ENCODE results near the gene AKIRIN2. TPM values are rescaled to one million over a fixed set of nuclear protein-coding genes. Genes with fewer than 3 reads are reported as not detected.

Gene AKIRIN2
- total RNA-seq, 2 experiments from 2014 or later = 43.4 to 46.4 TPM

DNA sequence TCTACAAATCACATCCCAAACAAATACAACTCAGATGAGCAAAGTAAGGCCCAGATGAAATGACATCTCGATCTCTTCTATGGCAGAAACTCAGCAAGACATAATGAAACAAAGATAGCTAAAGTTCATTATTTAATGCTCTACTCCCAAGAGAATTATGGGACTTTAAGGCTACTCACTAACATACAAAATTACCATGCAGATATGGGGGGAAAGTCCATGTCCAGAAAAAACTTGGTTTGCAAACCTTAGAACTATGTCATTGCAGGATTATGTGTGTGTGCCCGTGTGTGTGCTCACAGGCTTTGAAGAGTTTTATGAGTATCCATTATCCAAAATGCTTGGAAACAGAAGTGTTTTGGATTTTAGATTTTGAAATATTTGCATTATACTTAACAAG is 34.0 kb downstream of the AKIRIN2 start:
- ChIA-PET POLR2A (no interaction called here), CTCF (no interaction called here)

GRCh38 chr6:87667032-87667431 is 35.0 kb downstream of the AKIRIN2 start:
- ChIA-PET POLR2A (no interaction called here), CTCF (no interaction called here)

- POLR2A ChIA-PET = no interaction called here
- CTCF ChIA-PET = no interaction called here
Measured at GRCh38 chr6:87664921-87665485, 37.0 kb downstream of the AKIRIN2 start.

DNA sequence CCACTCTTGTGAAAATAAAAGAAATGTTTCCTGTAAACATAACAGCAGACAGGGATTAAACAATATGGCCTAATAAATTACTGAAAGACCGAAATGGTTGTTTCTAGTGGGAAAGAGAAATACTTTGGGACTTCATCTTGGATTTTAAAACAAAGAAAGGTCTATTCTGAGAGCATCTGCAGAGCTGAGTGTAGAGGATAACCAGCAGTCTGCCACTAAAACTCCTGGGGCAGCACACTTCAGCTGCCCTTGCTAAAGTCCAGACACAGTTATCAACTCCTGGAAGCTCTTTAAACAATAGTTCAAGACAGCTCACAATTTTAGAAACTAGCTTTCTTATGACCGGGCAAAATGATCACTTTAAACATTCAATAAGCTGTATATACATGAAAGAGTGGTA is 38.6 kb downstream of the AKIRIN2 start:
- ChIA-PET CTCF (interaction anchor here (0.6 to 1.3 kb wide), 2 partner anchors 11 to 21 kb away, joined by 4 to 6 read pairs; no protein-coding TSS in a partner anchor), POLR2A (no interaction called here)

DNA sequence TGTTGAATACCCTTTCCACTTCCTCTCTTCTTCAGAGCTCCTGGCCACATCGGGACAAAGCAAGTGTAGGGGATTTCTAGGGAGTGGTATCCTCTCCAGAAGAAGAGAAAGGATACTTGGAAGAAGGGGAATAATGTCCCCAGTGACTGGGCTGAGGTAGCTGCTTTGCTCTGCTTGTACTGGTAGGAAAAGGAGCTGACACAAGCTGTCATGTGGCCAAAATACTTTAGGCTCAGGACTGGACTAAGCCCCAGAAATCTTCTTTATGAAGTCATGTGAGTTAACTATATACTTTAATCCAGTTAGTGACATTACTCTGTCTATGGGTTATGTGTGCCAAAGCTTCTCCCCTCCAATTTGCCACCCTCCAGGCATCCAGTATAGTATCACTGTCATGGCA is 40.5 kb downstream of the AKIRIN2 start:
- ChIA-PET CTCF (no interaction called here), POLR2A (no interaction called here)

- ChIA-PET CTCF (no interaction called here), POLR2A (no interaction called here)
Measured at GRCh38 chr6:87661016-87661415, 41.0 kb downstream of the AKIRIN2 start.

DNA sequence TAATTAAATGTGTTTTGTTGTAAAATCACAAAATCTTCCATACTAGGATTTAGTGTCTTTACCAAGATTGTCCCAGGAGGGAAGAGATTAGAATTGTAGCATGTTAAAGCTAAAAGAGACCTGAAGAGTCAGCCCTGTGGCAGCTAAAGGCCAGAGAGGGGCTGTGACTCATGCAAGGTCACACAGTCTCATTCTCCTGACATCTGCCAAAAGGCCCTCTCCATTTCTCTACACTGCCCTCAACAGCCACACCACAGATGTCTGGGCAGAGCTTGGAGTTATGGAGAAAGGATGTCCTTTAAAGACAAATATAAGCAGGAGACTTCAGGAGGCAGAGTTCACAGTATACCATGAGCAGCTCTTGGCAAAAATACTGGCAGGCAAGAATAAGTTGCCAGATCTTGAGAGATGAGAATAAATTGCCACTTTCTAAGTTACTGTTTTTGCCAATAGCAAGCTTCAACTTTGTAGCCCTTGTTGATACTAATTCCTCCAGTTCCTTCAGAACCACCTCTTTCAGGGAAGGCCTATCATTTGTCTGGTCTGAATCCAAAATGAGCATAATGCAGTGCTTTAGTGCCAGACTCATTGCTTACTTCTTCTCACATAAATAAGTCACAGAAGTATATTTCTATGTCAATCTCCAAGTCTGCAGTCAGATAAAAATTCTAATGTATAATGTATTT is 41.7 kb downstream of the AKIRIN2 start:
- ChIA-PET POLR2A (no interaction called here), CTCF (interaction anchor here (0.8 kb wide), 1 partner anchor 137 kb away, joined by 3 read pairs; no protein-coding TSS in a partner anchor)

- POLR2A ChIA-PET = no interaction called here
- CTCF ChIA-PET = interaction anchor here (0.7 kb wide), 1 partner anchor 1786 kb away, joined by 3 read pairs; no protein-coding TSS in a partner anchor
Measured at GRCh38 chr6:87658516-87658915, 43.5 kb downstream of the AKIRIN2 start.

DNA sequence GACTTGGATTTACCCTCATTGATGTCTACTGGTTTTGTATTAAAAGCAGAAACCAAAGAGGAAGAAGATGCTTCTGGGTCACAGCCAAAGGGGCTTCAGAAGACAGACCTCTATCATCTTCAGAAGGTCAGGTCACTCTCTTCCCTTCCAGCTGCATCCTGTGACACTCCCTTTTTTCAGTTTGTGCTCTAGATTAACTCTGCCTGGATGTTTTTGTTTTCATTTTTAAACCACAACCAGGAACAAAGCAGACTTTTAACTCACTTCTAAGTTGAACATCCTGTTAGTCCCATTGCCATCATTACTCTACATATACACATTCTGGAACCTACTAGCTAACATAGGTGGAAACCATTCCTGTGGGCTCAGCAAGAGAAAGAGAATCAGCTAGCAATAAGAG is 45.2 kb downstream of the AKIRIN2 start:
- CTCF ChIA-PET = interaction anchor here (1.0 kb wide), 1 partner anchor 147 kb away, joined by 4 read pairs; no protein-coding TSS in a partner anchor
- POLR2A ChIA-PET = interaction anchor here (0.7 kb wide), 1 partner anchor 74 kb away, joined by 5 read pairs; no protein-coding TSS in a partner anchor

GRCh38 chr6:87655824-87656223 is 46.2 kb downstream of the AKIRIN2 start:
- POLR2A ChIA-PET = no interaction called here
- CTCF ChIA-PET = interaction anchor here (1.0 kb wide), 1 partner anchor 148 kb away, joined by 4 read pairs; no protein-coding TSS in a partner anchor

DNA sequence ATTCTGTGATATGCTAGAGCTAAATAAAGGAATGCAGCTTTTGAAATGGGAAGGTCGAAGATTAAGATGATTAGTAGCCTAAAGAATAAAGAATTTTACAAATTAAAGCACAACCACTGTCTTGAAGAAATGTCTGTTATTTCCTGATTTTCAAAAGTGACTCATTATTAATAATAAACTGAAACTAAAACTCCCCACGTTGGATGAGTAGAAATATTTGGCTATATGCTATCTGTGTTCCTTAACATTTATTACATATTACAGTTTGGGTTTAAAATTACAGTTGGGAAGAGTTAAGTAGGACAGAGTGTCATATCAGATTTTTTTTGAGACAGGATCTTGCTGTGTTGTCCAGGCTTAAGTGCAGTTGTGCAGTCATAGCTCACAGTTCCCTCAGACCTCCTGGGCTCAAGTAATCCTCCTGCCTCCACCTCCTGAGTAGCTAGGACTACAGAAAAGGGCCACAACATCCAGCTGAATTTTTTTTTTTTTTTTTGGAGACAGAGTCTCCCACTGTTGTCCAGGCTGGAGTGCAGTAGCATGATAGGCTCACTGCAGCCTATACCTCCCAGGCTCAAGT is 47.1 kb downstream of the AKIRIN2 start:
- CTCF ChIA-PET = interaction anchor here (0.5 kb wide), 1 partner anchor 12 kb away, joined by 4 read pairs; no protein-coding TSS in a partner anchor
- POLR2A ChIA-PET = interaction anchor here (0.5 kb wide), 1 partner anchor 1555 kb away, joined by 6 read pairs; no protein-coding TSS in a partner anchor

GRCh38 chr6:87654122-87654521 is 47.9 kb downstream of the AKIRIN2 start:
- POLR2A ChIA-PET = interaction anchor here (0.5 kb wide), 1 partner anchor 1556 kb away, joined by 6 read pairs; no protein-coding TSS in a partner anchor
- CTCF ChIA-PET = no interaction called here

GRCh38 chr6:87653074-87653962 is 48.7 kb downstream of the AKIRIN2 start:
- ChIA-PET CTCF (no interaction called here), POLR2A (no interaction called here)

GRCh38 chr6:87645080-87645479 is 57.0 kb downstream of the AKIRIN2 start:
- CTCF ChIA-PET = no interaction called here
- POLR2A ChIA-PET = interaction anchor here (0.6 kb wide), 1 partner anchor 57 kb away, joined by 4 read pairs; the partner anchor contains the start of gene AKIRIN2

GRCh38 chr6:87641065-87641692 is 60.9 kb downstream of the AKIRIN2 start:
- ChIA-PET CTCF (no interaction called here), POLR2A (no interaction called here)

DNA sequence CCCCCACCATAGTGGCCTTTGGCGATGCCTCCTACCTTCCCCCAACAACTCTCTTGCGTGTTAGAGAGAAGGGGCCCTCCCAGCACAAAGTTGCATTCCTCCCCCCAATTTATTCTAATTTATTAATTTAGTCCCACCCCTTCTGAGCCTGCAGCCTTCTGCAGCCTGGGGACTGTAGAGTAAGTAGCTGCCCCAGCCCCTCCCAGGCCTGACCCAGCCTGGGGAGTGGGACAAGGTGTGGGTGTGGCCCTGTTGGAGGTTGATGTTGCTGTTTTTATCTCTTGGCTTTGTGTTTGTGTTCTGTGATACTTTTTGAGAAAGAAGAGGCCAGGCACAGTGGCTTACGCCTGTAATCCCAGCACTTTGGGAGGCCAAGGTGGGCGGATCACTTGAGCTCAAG is 62.7 kb downstream of the AKIRIN2 start:
- ChIA-PET CTCF (no interaction called here), POLR2A (interaction anchor here (0.6 kb wide), 1 partner anchor 158 kb away, joined by 3 read pairs; no protein-coding TSS in a partner anchor)

DNA sequence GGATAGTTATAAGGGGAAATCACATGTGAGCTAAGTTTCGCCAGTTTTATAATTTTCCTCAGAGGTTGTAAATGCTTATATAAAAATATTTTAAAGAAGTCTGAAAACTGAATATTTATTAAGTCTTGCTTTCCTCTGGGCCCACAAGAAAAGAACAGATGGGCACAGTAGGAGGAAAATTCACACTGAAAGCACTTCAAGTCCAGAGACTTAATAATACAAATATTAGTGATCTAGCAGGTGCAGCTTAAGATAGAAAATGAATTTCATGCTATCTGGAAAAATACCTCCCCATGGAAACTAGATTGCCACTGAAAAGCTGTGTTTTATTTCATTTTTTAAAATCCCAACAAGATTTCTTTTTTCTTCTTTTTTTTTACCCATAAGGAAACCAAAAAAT is 64.9 kb downstream of the AKIRIN2 start:
- POLR2A ChIA-PET = no interaction called here
- CTCF ChIA-PET = no interaction called here

- ChIA-PET CTCF (no interaction called here), POLR2A (no interaction called here)
Measured at GRCh38 chr6:87636315-87636714, 65.7 kb downstream of the AKIRIN2 start.

GRCh38 chr6:87633851-87634250 is 68.2 kb downstream of the AKIRIN2 start:
- POLR2A ChIA-PET = no interaction called here
- CTCF ChIA-PET = no interaction called here

- ChIA-PET POLR2A (no interaction called here), CTCF (no interaction called here)
Measured at GRCh38 chr6:87630746-87631145, 71.3 kb downstream of the AKIRIN2 start.

All from activated CD8-positive, alpha-beta memory T cell treated with anti-CD3 and anti-CD28 coated beads for 36 hours (primary cell).